Brain microvascular endothelial cell (primary cell): Measurements from ENCODE around the gene CADPS.
A peak's percentile ranks its signal among the peaks of the same experiment; 100 is the strongest.

Experiments
- DNase-seq: peaks from one replicate; pipeline ENCODE4 v3.0.0-alpha.2; 2020
- H3K27ac ChIP-seq: fragments of 250-450 bp; sonication (Bioruptor Pico); 2 replicates; pipeline ENCODE4 v1.5.1; 2020; ENCODE audit warnings: mild to moderate bottlenecking, moderate library complexity
- H3K27me3 ChIP-seq: fragments of 250-450 bp; sonication (Bioruptor Pico); replicated peaks from 2 replicates; pipeline ENCODE4 v1.5.1; 2020; ENCODE audit warnings: mild to moderate bottlenecking
- H3K36me3 ChIP-seq: fragments of 250-450 bp; sonication (Bioruptor Pico); replicated peaks from 2 replicates; pipeline ENCODE4 v1.5.1; 2020; ENCODE audit warnings: mild to moderate bottlenecking
- H3K4me3 ChIP-seq: 2 replicates; pipeline ENCODE4 v1.5.1; 2011; ENCODE audit warnings: low read depth, mild to moderate bottlenecking, control low read depth, low read length, moderate library complexity
- CTCF ChIP-seq: IDR thresholded peaks from 2 replicates; pipeline ENCODE4 v1.5.1; 2011; ENCODE audit warnings: low read depth, mild to moderate bottlenecking, moderate library complexity, low read length, control low read depth, inconsistent platforms; ENCODE audit errors: missing control alignments
- in situ Hi-C: cut with HindIII; loops from 2 replicates; pipeline ENCODE4 v1.10.0; 2017; ENCODE audit warnings: low sequenced_read_pairs, low pct_ligation_motif_present

The CADPS gene

GRCh38 chr3:62373215-62373614, 502.0 kb downstream of the CADPS start, which contains the start of gene FEZF2:
Gene FEZF2 (minus strand): TSS chr3:62373550. CDS start chr3:62372868, 682 bp downstream.
- Histone ChIP-seq H3K27me3 (peaks cover 94% of the 10 kb centered on the region), H3K27ac (no peak within 1 kb of the TSS), H3K36me3 (no peaks in the 10 kb centered on the region), H3K4me3 (peak within 1 kb of the TSS; percentile 20)
- TF ChIP-seq CTCF, result no peak
- DNase-seq, result no peak
- in situ Hi-C loops, result no loop called here

- Histone ChIP-seq H3K4me3 (no peak overlapping the region), H3K27ac (no peak overlapping the region), H3K27me3 (peaks cover 96% of the 10 kb centered on the region), H3K36me3 (no peaks in the 10 kb centered on the region)
- no peak for DNase-seq
- in situ Hi-C loops, result no loop called here
- no peak for TF ChIP-seq CTCF
Observed at GRCh38 chr3:62372621-62373041, 502.6 kb downstream of the CADPS start.

- in situ Hi-C loops, result no loop called here
- TF ChIP-seq CTCF, result no peak
- Histone ChIP-seq H3K36me3 (no peaks in the 10 kb centered on the region), H3K27me3 (peaks cover 96% of the 10 kb centered on the region), H3K27ac (no peak overlapping the region), H3K4me3 (no peak overlapping the region)
- no peak for DNase-seq
Observed at GRCh38 chr3:62371720-62372591, 503.3 kb downstream of the CADPS start.

GRCh38 chr3:62370858-62371719, 504.1 kb downstream of the CADPS start:
- DNase-seq, result no peak
- no peak for TF ChIP-seq CTCF
- no peak overlapping the region for H3K27ac ChIP-seq
- in situ Hi-C loops, result no loop called here
- no peaks in the 10 kb centered on the region for H3K36me3 ChIP-seq
- H3K27me3 ChIP-seq, result peaks cover 96% of the 10 kb centered on the region
- H3K4me3 ChIP-seq, result no peak overlapping the region

GRCh38 chr3:62370112-62370857, 504.9 kb downstream of the CADPS start:
- Histone ChIP-seq H3K27me3 (peaks cover 97% of the 10 kb centered on the region), H3K36me3 (no peaks in the 10 kb centered on the region), H3K4me3 (no peak overlapping the region), H3K27ac (no peak overlapping the region)
- no peak for TF ChIP-seq CTCF
- in situ Hi-C loops, result no loop called here
- DNase-seq, result no peak
